OCI-LY3 (cell line): ENCODE measurements around the gene HTATSF1.

Experiments used
- EZH2phosphoT487 ChIP-seq: fragments of 200-600 bp; shearing (Covaris generic); IDR thresholded peaks from 2 replicates; pipeline ENCODE4 v1.6.1; 2018; ENCODE audit warnings: antibody characterized with exemption, mixed run types, low read depth
- TF ChIP-seq, protein P1 (sequence below): fragments of 200-600, 300-600 bp; sonication (generic); IDR thresholded peaks from 2 replicates; pipeline ENCODE4 v1.5.1; 2014; ENCODE audit warnings: antibody characterized with exemption, low read length, low read depth

DNA sequence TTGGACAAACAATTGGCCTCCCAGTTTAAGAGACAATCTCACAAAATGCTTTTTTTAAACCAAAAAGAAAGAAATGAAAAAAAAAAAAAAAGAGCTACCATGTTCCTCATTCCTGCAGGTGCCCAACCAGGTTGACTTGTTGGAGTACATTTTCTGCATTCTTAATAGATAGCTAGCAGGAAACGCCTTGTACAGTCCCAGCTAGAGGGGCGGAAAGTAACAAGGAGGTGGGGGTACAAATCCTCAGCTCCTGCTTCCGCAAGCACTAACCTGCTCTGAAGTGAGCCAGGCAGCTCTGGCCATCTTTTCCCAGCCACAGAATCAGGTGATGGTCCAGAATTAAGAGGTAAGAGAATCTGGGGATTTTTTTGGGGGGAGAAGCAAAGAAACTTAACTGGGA is 34.6 kb downstream of the HTATSF1 start, which contains the start of gene VGLL1:
- TF ChIP-seq, protein P1, sequence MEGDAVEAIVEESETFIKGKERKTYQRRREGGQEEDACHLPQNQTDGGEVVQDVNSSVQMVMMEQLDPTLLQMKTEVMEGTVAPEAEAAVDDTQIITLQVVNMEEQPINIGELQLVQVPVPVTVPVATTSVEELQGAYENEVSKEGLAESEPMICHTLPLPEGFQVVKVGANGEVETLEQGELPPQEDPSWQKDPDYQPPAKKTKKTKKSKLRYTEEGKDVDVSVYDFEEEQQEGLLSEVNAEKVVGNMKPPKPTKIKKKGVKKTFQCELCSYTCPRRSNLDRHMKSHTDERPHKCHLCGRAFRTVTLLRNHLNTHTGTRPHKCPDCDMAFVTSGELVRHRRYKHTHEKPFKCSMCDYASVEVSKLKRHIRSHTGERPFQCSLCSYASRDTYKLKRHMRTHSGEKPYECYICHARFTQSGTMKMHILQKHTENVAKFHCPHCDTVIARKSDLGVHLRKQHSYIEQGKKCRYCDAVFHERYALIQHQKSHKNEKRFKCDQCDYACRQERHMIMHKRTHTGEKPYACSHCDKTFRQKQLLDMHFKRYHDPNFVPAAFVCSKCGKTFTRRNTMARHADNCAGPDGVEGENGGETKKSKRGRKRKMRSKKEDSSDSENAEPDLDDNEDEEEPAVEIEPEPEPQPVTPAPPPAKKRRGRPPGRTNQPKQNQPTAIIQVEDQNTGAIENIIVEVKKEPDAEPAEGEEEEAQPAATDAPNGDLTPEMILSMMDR, result no peak
- no peak for TF ChIP-seq EZH2phosphoT487
